NT2/D1 (cell line): ENCODE measurements around the gene ARHGAP28.

ENCODE experiments used
- SUZ12 ChIP-seq: IDR thresholded peaks from 2 replicates; pipeline ENCODE4 v1.6.1; 2011; ENCODE audit not compliant: insufficient read length, insufficient read depth; ENCODE audit errors: extremely low read depth
- YY1 ChIP-seq: IDR thresholded peaks from 2 replicates; pipeline ENCODE4 v1.6.1; 2011; ENCODE audit not compliant: insufficient read length, insufficient read depth
- ZNF274 ChIP-seq: IDR thresholded peaks from 2 replicates; pipeline ENCODE4 v1.6.1; 2011; ENCODE audit warnings: mild to moderate bottlenecking, low read depth, low read length

- TF ChIP-seq SUZ12 (no peak), YY1 (no peak), ZNF274 (no peak)
Observed at GRCh38 chr18:6778459-6779247, 49.1 kb downstream of the ARHGAP28 start.
